NCI-H524 treated with DMSO at 0.1 percent for 48 hours (cell line): ENCODE results near the gene SCP2.

ENCODE experiments used
- DNase-seq: peaks from one replicate; lab custom pipeline; 2025; lab: John Stamatoyannopoulos, UW

Gene SCP2

DNA sequence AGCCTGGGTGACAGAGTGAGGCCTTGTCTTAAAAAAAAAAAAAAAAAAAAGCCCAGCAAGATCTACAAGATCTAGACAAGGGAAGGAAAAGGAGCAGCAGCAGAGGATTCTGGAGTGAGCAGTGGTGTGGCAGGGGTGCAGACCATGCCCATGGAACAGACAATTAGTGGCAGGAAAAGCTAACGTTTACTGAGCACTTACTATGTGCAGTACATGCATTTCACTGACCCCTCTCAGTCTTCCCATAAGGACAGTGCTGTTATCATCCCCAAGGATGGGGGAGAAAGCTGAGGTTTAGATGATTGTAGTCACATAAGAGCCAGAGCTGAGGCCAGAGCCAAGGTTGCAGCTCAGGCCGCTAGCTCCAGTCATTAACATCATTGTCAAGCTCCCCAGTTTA lies 140.8 kb downstream of the SCP2 start:
- DNase-seq = no peak

DNA sequence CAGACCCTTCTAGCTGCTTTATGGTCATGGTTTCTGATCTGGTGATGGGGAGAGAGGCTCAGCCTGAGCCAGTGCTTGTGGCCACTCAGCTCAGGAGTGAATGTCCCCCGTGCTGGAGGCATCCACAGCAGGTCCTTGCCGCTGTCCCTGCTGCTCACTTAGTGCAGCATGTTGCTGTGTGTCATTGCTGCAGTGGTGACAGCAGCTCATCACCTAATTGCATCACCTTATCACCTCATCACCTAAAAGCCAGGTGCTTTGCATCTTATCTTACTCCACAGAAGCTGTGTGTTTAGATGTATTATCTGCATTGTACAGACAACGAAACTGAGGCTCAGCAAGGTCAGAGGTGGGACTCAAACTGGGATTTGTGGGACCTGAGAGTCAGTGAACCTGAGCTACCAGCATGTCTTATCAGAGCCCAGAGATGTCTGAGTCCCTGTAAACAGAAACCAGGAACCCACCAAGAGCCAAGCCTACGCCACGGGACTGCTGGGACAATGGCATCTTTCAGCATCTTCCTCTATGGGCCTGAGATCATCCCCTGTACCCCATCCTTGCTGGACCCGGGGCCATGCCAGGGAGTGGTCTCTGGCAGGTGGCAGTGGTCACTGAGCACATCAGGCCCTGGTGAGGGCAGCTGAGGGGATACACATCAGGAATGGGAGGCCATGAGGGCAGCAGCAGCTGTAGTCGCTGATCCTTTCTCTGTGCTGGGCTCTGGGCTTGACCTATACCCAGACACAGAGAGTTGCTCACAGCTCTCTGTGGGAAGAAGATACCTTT lies 141.4 kb downstream of the SCP2 start:
- no peak for DNase-seq

DNA sequence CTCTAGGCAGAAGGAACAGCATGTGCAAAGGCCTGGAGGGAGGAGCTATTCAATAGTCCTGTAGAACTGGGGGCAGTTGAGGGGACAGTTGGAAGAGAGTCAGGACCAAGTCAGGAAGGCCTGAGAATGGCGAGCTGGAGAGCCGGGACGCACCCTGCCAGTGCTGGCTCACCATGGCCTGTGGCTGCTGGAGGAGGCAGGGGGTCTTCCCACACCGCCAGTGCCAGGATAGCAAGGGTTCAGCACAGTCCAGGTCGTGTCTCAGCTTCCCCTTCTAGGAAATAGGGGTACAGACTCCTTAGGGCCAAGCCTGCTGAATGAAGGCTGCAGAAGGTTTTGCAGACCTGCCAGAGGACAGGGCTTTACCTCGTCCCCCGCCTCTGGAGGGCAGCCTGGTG lies 142.2 kb downstream of the SCP2 start:
- no peak for DNase-seq

DNA sequence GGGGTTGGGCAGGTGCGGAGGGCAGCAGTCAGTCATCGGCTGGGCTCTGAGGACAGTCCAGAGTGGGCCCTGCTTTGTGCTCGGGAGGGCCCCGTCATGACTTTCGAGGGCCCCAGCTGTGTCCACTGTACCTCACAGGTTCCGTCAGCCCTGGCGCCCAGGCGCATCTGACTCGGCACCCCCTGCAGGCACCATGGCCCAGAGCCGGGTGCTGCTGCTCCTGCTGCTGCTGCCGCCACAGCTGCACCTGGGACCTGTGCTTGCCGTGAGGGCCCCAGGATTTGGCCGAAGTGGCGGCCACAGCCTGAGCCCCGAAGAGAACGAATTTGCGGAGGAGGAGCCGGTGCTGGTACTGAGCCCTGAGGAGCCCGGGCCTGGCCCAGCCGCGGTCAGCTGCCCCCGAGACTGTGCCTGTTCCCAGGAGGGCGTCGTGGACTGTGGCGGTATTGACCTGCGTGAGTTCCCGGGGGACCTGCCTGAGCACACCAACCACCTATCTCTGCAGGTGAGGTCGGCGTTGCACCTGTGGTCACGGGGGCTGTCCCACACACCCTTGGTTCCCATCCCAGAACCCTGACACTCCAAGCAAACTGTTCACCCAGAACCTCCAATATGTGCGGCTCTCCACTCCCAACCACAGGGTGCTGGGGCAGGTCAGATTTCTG lies 142.7 kb downstream of the SCP2 start:
- DNase-seq = no peak

DNA sequence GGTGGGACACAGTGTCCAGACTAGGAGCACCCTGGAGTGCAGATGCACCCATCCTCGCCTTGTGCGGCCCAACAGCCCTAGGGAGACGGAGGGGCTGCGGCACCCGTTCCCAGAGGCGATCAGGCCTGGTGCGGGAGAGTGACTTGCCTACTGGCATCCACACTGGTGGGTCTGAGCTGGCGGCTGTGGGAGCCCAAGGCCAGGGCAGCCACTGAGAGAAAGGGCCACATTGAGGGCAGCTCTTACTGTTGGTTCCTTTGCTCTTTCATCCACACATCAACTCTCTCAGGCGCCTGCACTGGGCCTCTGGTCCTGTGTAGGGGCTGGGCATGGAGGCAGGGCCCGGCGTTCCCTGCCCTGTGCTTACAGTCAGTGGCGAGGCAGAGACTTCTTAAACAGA lies 143.5 kb downstream of the SCP2 start:
- no peak for DNase-seq

DNA sequence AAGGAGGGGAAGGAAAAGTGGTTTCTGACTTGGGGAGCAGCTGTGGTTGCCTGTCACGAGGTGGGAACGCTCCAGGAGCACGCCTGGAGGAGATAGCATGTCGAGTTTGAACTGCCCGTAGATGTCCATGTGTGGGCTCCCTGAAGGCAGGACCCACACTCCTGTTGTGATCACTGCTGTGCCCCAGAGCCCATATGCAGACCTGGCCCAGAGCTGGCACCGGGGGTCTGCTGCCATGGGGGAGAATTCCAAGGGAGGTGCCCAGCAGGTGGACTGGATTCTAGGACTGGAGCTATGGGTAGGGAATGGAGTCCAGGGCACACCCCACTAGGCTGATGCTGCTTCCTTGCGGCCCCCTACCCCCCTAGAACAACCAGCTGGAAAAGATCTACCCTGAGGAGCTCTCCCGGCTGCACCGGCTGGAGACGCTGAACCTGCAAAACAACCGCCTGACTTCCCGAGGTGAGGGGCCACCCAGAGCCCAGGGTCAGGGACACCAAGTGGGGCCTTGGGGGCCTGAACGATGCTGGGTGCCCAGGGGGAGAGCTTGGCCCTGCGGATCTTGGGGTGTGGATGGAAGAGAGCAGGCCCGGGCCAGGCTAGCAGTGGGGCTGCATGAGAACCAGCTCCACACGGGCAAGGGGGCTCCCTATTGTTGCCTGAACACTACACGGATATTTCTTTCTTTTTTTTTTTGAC lies 144.2 kb downstream of the SCP2 start:
- DNase-seq = no peak

GRCh38 chr1:53071915-53072314 lies 144.8 kb downstream of the SCP2 start:
- DNase-seq = no peak

GRCh38 chr1:53073287-53073686 lies 146.2 kb downstream of the SCP2 start:
- no peak for DNase-seq

DNA sequence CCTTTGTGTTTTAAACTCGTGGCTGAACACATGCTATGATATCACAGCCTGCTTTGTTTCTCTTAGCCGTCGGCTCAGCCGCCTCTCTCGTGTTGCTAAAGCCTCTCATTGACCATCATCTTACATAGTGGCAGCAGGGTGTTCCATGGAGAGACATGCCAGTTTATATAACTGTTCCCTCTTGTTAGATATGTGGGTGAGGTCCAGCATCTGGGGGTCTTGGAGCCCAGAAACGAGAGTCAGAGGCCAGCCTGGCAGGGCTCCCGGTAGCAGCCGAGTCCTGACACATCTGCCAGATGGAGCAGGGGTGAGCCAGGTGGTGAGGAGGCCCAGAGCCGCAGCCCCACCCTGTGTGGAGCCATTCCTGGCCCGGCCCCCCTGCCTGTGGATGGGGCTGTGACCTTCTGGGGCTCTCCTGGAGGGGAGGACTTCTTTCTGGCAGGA lies 146.8 kb downstream of the SCP2 start:
- DNase-seq = peak; percentile 50

- DNase-seq = no peak
Measured at GRCh38 chr1:53074313-53075154, 147.5 kb downstream of the SCP2 start.

- DNase-seq = no peak
Measured at GRCh38 chr1:53075206-53075605, 148.1 kb downstream of the SCP2 start.

DNA sequence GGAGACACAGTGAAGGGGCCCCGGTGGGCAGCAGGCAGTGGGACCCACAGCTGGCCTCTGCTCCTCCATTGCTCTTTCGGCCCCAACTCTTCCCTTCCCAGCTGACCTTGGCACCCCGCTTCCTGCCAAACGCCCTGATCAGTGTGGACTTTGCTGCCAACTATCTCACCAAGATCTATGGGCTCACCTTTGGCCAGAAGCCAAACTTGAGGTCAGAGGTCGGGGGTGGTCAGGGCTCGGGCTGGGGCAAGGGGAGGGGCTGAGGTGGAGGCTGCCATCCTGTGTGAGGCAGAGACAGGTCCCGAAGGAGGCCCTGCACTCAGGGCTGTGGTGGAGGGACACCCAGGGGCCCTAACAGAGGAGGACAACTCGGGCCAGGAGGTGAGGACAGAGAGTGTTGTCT lies 148.7 kb downstream of the SCP2 start:
- DNase-seq = no peak

DNA sequence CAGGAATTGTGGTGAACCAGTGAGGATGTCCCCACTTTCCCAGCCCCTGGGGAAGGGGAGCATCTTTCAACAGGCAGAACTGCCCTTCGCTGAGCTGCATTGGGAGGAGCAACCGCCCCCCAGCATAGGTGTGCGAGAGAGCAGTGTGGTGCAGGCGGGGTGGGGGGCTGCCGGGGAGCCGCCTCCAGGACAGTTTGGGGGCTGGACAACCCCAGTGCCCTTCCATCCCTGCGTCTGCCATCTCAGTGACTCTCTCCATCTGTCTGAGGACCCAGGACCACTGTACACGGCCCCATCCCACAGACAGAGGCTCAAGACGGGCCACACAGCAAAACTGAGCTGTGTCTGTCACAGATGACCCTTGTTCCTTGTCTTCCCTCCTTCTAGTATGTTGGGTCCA lies 149.1 kb downstream of the SCP2 start:
- no peak for DNase-seq

GRCh38 chr1:53076721-53077598 lies 149.9 kb downstream of the SCP2 start:
- DNase-seq = no peak

DNA sequence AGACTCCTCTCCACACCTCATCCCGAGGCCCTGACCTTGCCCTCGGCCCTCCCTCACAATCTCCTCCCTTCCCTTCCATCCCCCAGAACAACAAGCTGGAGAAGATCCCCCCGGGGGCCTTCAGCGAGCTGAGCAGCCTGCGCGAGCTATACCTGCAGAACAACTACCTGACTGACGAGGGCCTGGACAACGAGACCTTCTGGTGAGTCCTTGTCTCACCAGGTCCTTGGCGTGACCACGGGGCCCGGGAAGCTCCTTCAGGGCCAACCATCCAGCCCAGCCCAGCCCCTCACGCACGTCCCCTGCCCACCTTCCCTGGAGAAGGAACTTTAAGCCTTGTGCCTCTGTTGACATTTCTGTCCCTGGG lies 150.5 kb downstream of the SCP2 start:
- no peak for DNase-seq

GRCh38 chr1:53078333-53079101 lies 151.4 kb downstream of the SCP2 start:
- DNase-seq = no peak

- no peak for DNase-seq
Measured at GRCh38 chr1:53079251-53079650, 152.2 kb downstream of the SCP2 start.

DNA sequence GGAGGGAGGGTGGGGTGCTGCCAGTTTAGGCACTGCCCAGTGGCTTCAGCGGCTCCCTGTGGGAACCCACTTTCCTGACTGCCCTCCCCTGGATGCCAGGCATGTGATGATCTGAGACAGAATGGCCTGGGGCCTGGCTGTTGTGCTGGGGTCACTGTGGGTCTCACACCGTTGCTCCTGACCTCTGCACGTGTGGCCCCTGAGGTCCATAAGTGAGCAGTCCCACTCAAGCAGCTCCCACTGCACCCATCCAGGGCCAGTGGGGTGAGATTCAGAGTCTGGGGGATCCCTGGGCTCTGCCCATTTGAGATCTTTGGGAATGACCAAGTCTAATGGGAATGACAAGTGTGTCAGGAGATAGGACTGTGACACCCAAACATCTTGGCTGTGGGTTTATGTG lies 153.0 kb downstream of the SCP2 start:
- DNase-seq = no peak

DNA sequence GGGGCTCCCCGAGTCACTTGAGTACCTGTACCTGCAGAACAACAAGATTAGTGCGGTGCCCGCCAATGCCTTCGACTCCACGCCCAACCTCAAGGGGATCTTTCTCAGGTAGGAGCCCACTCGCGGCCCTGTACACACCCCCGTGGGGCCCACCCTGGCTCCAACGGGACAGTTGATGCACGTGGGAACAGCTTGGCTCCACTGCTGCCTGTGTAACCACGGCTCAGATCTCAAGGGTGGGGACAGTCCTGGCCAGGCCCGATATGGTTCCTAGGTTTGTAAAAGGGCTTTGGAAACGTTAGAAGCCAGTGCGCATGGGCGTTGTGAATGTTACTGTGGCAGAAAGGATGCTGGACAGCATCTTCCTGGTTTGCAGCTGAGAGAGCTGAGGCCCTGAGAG lies 153.7 kb downstream of the SCP2 start:
- no peak for DNase-seq

- DNase-seq = no peak
Measured at GRCh38 chr1:53081384-53082066, 154.4 kb downstream of the SCP2 start.
